Caco-2 (cell line): ENCODE results near the gene CNOT6. TPM values are rescaled to one million over a fixed set of nuclear protein-coding genes. Genes with fewer than 3 reads are reported as not detected.

ENCODE experiments used
- total RNA-seq: library from RNA; stranded (reverse); gene quantifications from 2 replicates; pipeline ENCODE4 v1.2.3, GENCODE V29; 2022

The CNOT6 gene
- total RNA-seq, 1 experiment from 2014 or later: 46.3 TPM

Other genes starting within 250 kb of the CNOT6 start
- 76.5 and 93.1 TPM in 2 replicates for gene MAPK9, start 202.3 kb upstream of the CNOT6 start, total RNA-seq
- 0.72 and 1.6 TPM in 2 replicates for gene GFPT2, start 141.0 kb upstream of the CNOT6 start, total RNA-seq
- gene SCGB3A1, start 97.1 kb downstream of the CNOT6 start, total RNA-seq: not detected in 2 replicates
- gene FLT4, start 155.2 kb downstream of the CNOT6 start, total RNA-seq: not detected in 2 replicates
- gene OR2Y1, start 245.7 kb downstream of the CNOT6 start, total RNA-seq: not detected in 2 replicates